ENCODE measurements around the gene RTP2.

RTP2 gene

GRCh38 chr3:187713504-187713903 is 11.1 kb upstream of the RTP2 start:
- TF ChIP-seq CSDC2 (CRISPR knock-in tag; IDR thresholded peaks at IDR 0.05) (no peak), CSRNP3 (CRISPR knock-in tag; IDR thresholded peaks at IDR 0.05) (no peak), ZNF70 (CRISPR knock-in tag; IDR thresholded peaks at IDR 0.05) (no peak), RARB (CRISPR knock-in tag; IDR thresholded peaks at IDR 0.05) (no peak)
- peak; percentile 68 for ATAC-seq

GRCh38 chr3:187709155-187709554 is 6.8 kb upstream of the RTP2 start:
- peak; percentile 81 for ATAC-seq
- TF ChIP-seq PPARA (CRISPR knock-in tag; IDR thresholded peaks at IDR 0.05; ENCODE audit: borderline replicate concordance) (no peak), OSR1 (CRISPR knock-in tag; IDR thresholded peaks at IDR 0.05) (no peak), CSRNP3 (CRISPR knock-in tag; IDR thresholded peaks at IDR 0.05) (no peak), ARNTL (CRISPR knock-in tag; IDR thresholded peaks at IDR 0.05; ENCODE audit: borderline replicate concordance, low read depth) (no peak), ZNF70 (CRISPR knock-in tag; IDR thresholded peaks at IDR 0.05) (no peak), GLIS3 (CRISPR knock-in tag; IDR thresholded peaks at IDR 0.05) (no peak), ISL1 (CRISPR knock-in tag; IDR thresholded peaks at IDR 0.05) (no peak), ZNF565 (CRISPR knock-in tag; conservative IDR thresholded peaks at IDR 0.05; ENCODE audit: low read depth) (no peak), ESRRG (CRISPR knock-in tag; IDR thresholded peaks at IDR 0.05) (no peak), ZNF8 (CRISPR knock-in tag; IDR thresholded peaks at IDR 0.05) (no peak), ZFP30 (CRISPR knock-in tag; IDR thresholded peaks at IDR 0.05) (no peak), TOX (CRISPR knock-in tag; IDR thresholded peaks at IDR 0.05; ENCODE audit: borderline replicate concordance) (no peak), ZFP3 (CRISPR knock-in tag; IDR thresholded peaks at IDR 0.05) (no peak), CREB5 (CRISPR knock-in tag; IDR thresholded peaks at IDR 0.05; ENCODE audit: low read depth) (no peak), ZC3H10 (CRISPR knock-in tag; IDR thresholded peaks at IDR 0.05) (no peak), SNAI2 (CRISPR knock-in tag; IDR thresholded peaks at IDR 0.05) (no peak)

GRCh38 chr3:187708696-187709095 is 6.3 kb upstream of the RTP2 start:
- no peak for ATAC-seq
- no peak for TF ChIP-seq ZNF70 (CRISPR knock-in tag; IDR thresholded peaks at IDR 0.05)
- TF ChIP-seq ISL1 (CRISPR knock-in tag; IDR thresholded peaks at IDR 0.05), result no peak
- no peak for TF ChIP-seq ARNTL (CRISPR knock-in tag; IDR thresholded peaks at IDR 0.05; ENCODE audit: borderline replicate concordance, low read depth)
- TF ChIP-seq SNAI2 (CRISPR knock-in tag; IDR thresholded peaks at IDR 0.05), result no peak
- TF ChIP-seq ESRRG (CRISPR knock-in tag; IDR thresholded peaks at IDR 0.05), result no peak
- no peak for TF ChIP-seq TOX (CRISPR knock-in tag; IDR thresholded peaks at IDR 0.05; ENCODE audit: borderline replicate concordance)
- no peak for TF ChIP-seq CSRNP3 (CRISPR knock-in tag; IDR thresholded peaks at IDR 0.05)
- no peak for TF ChIP-seq ZNF565 (CRISPR knock-in tag; conservative IDR thresholded peaks at IDR 0.05; ENCODE audit: low read depth)
- no peak for TF ChIP-seq PPARA (CRISPR knock-in tag; IDR thresholded peaks at IDR 0.05; ENCODE audit: borderline replicate concordance)
- no peak for TF ChIP-seq RARB (CRISPR knock-in tag; IDR thresholded peaks at IDR 0.05)
- no peak for TF ChIP-seq PATZ1 (CRISPR knock-in tag; IDR thresholded peaks at IDR 0.05; ENCODE audit: borderline replicate concordance)

GRCh38 chr3:187706971-187707370 is 4.6 kb upstream of the RTP2 start:
- no peak for ATAC-seq
- TF ChIP-seq ZNF565 (CRISPR knock-in tag; conservative IDR thresholded peaks at IDR 0.05; ENCODE audit: low read depth) (no peak), ZNF70 (CRISPR knock-in tag; IDR thresholded peaks at IDR 0.05) (no peak)

All from SK-N-SH treated with all-trans-retinoic acid at 6 μM for 48 hours (cell line).